NOMO-1 treated with dmso at 0.1 percent for 144 hours (cell line): ENCODE data around the gene LRP2BP.
"Not testable (repeated sequence)": the region's sequence is repeated elsewhere in the genome, so short reads cannot be mapped to it uniquely, and the experiment has no call there.

Experiments
- DNase-seq: peaks from one replicate; lab custom pipeline; 2025; ENCODE audit not compliant: unreplicated experiment; lab: John Stamatoyannopoulos, UW

The LRP2BP gene

GRCh38 chr4:185362570-185362969, 33.2 kb downstream of the LRP2BP start:
- not testable (repeated sequence) for DNase-seq

GRCh38 chr4:185361872-185362271, 33.9 kb downstream of the LRP2BP start:
- DNase-seq: no peak

- no peak for DNase-seq
These were observed 35.8 kb downstream of the LRP2BP start for GRCh38 chr4:185359767-185360446.

- no peak for DNase-seq
These were observed 36.8 kb downstream of the LRP2BP start for GRCh38 chr4:185358959-185359358.

- DNase-seq: no peak
These were observed 37.2 kb downstream of the LRP2BP start for GRCh38 chr4:185358514-185358913.

GRCh38 chr4:185357733-185358440, 37.8 kb downstream of the LRP2BP start:
- DNase-seq: no peak

GRCh38 chr4:185357211-185357610, 38.5 kb downstream of the LRP2BP start:
- DNase-seq: no peak

- DNase-seq: no peak
These were observed 43.0 kb downstream of the LRP2BP start for GRCh38 chr4:185352741-185353140.

- no peak for DNase-seq
These were observed 43.5 kb downstream of the LRP2BP start for GRCh38 chr4:185352202-185352601.

GRCh38 chr4:185351691-185352090, 44.0 kb downstream of the LRP2BP start:
- DNase-seq: no peak

GRCh38 chr4:185346975-185347601, 48.6 kb downstream of the LRP2BP start:
- no peak for DNase-seq

- no peak for DNase-seq
These were observed 50.8 kb downstream of the LRP2BP start for GRCh38 chr4:185344743-185345538.

- no peak for DNase-seq
These were observed 51.8 kb downstream of the LRP2BP start for GRCh38 chr4:185343726-185344581.

- no peak for DNase-seq
These were observed 53.9 kb downstream of the LRP2BP start for GRCh38 chr4:185341841-185342240.

- DNase-seq: no peak
These were observed 54.3 kb downstream of the LRP2BP start for GRCh38 chr4:185341377-185341776.

- no peak for DNase-seq
These were observed 55.8 kb downstream of the LRP2BP start for GRCh38 chr4:185339941-185340340.

- no peak for DNase-seq
These were observed 60.1 kb downstream of the LRP2BP start for GRCh38 chr4:185335579-185335978.

- DNase-seq: no peak
These were observed 61.4 kb downstream of the LRP2BP start for GRCh38 chr4:185334326-185334725.

GRCh38 chr4:185332575-185333464, 62.9 kb downstream of the LRP2BP start:
- DNase-seq: no peak
